GM19238 (cell line): ENCODE measurements around the gene ACSF2.

Experiments
- DNase-seq: peaks from one replicate; pipeline ENCODE4 v3.0.0; 2011; ENCODE audit warnings: low spot score; ENCODE audit not compliant: insufficient read length

Gene ACSF2

DNA sequence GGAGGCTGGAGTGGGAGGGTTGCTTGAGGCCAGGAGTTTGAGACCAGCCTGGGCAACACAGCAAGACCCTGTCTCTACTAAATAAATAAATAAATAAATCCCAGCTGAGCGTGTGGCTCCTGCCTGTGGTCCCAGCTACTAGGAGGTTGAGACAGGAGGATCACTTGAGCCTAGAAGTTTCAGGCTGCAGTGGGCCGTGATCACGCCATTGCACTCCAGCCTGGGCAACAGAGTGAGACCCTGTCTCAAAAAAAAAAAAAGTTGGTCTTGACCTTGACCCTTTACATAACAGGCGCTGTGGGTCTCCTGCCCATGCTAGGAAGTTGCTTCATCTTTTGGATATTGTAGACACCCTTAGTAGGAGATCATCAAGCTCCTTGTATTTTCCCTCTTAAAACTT, 11.4 kb downstream of the ACSF2 start:
- DNase-seq: no peak

DNA sequence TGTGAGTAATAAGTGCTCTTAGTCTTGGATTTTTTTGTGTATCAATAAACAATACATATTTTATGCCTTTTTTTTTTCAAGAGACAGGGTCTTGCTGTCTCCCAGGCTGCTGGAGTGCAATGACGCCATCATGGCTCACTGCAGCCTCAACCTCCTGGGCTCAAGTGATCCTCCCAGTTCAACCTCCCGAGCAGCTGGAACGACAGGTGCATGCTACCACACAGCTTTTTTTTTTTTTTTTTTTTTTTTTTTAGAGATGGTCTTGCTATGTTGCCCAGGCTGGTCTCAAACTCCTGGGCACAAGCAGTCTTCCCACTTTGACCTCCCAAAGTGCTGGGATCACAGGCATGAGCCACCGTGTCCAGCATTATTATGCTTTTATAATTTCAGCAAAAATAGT, 13.0 kb downstream of the ACSF2 start:
- DNase-seq: no peak

DNA sequence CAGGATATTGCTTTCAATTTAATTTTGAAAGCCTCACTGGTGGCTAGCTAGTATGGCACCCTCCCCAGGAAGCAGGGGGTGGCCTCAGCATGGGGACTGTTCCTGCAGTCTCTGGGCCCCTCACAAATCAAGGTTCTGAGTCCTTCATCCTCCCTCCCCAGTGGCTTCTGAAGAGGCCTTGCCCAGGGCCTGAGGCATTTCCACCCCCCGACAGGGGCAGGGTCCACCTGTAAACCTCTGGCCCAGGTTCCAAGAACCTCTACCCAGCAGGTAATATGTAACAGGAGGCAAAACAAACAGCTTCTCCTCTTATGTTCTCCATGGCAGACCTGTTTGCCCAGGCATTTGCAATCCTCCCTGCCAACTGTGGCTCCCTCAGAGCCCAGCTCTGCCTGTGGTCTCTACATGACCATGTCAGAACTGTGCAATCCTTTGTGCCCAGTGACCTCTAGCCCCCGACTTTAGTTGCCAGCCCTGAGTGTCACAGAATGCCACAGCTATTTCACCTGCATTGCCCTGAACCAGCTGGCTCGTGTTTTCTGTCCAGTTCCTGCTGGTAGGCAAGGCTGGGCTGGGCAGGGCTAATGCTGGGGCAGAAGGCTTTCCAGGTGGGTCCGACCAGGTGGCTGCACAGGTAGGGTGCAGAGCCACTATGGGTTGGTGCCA, 14.3 kb downstream of the ACSF2 start:
- no peak for DNase-seq

DNA sequence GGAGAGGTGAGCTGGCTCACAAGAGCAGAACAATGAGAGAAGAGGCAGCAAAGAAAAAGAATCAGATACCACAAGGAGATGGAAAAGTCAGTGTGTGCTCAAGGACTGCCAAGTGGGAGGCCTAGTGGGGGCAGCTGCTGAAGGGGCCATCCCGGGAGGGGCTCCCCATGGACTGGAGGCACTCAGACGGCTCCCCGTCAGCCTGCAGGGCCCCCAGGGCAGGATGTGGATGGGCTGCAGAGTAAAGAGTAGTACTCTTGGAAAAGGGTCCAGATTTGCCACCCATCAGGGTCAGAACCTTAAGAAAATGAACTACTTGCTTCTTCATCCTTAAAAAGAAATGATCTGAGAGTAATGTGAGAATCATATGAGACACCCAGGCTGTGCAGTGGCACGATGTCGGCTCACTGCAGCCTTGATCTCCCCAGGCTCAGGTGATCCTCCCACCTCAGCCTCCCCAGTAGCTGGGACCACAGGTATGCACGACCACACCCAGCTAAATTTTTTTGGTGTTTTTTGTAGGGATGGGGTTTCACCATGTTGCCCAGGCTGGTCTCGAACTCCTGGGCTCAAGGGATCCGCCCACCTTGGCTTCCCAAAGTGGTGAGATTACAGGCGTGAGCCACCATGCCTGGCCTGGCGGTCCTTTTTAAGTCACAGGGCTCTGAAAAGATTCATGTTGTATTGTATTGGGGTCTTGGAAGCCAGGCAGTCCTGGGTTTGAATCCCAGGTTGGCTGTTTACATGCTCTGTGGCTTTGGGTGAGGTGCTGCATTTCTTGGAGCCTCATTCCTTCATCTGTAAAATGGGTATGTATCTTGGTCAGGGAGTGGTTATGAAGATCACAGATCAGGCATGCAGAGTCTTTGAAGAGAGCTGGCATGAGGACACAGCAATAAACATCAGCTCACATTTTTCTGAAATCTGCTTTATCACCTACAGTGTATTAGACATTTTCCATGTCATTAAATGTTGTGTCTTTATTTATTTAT, 15.1 kb downstream of the ACSF2 start:
- DNase-seq: no peak

DNA sequence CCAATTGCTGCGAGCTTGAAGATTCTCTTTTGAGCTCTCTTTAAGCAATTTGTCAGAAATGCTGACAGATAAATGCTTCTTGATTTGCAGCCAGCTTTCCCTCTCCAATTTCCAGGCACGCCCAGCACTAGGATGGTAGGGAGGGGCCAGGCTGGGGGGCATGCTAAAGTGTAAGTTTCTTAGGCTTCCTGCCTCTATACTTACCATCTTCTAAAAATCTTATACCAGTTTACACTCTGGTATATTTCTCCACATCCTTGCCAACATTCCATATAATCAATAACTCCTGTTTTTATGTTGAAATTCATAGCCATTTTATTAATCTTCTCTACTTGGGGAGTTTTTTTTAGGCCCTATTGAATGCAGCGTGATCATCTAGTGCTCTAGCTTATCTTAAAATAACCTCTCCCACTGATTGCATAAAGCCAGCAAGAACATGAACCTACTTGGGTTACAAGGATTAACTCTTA, 17.5 kb downstream of the ACSF2 start:
- no peak for DNase-seq

DNA sequence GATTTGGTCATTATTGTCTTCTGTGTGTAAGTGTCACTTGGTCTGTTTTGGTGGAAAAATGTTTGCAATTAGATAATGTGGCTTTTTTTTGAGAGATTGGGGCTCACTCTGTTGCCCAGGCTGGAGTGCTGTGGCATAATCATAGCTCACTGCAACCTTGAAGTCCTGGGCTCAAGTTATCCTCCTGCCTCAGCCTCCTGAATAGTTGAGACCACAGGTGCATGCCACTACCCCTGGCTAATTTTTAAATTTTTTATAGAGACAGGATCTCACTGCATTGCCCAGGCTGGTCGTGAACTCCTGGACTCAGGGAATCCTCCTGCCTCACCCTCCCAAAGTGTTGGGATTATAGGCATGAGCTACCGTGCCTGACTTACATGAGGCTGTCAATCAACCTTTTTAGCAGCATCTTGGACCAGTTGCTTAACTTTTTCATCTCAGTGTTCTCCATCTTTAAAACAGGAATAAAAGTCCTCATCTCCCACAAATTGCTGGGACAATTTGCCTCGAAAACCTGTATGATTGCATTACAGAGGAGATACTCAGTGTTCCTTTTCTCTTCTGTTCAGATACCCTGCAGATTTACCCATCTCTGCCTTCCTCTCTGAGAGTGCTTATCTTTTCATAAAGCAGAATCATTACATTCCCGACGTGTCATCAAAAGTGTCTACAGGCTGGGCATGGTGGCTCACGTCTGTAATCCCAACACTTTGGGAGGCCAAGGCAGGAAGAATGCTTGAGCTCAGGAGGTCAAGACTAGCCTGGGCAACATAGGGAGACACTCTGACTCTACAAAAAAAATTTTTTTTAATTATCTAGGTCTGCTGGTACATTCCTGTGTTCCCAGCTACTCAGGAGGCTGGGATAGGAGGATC, 19.1 kb downstream of the ACSF2 start:
- no peak for DNase-seq

DNA sequence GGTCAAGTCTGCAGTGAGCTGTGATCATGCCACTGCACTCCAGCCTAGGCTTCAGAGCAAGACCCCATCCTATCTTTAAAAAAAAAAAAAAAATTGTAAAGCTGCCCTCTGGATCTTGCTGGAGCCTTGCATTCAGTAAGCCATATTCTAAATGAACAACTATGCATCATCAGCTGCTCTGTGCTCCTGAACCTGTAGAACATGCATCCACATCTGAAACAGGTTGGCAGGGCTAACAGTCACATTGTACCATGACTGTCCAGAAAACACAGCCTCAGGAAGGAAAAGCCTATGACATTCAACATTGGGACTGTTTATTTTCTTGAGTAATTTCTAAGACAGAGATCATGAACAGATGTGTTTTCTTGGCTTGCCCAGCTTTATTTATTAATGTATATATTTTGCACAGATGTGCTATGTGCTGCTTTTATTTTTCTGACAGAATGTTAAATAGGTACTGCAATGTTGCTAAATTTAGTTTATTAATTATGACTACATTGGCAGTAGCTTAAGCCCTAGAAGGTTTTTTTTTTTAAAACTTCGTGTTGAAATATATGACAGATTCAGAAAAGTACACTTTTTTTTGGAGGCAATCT, 19.8 kb downstream of the ACSF2 start:
- no peak for DNase-seq

DNA sequence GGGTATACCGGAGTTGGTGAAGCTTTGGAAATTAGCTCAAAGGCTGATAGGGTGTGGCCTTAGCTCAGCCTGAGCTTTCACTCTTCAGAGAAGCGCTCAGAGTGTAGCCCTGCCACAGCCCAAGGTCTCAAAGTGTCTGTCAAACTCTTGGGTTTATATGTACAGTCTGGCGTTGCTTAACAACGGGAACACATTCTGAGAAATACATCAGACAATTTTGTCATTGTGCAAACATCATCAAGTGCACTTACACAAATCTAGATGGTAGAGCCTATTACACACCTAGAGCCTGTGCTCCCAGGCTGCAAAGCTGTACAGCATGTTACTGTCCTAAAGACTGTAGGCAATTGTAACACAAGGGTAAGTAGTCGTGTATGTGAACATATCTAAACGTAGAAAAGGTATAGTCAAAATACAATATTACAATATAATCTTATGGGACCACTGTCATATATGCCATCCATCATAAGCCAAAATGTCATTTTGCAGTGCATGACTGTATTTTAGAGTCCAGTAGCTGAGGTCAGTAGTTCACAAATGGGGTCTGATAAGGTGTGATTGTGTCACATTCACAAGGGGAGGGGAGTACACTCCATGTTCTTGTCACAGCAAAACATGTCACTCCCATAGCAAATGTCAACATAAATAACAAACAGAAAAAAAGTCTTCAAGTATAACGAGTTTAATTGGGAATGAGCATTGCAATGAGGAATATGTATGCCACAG, 22.0 kb downstream of the ACSF2 start:
- DNase-seq: no peak

DNA sequence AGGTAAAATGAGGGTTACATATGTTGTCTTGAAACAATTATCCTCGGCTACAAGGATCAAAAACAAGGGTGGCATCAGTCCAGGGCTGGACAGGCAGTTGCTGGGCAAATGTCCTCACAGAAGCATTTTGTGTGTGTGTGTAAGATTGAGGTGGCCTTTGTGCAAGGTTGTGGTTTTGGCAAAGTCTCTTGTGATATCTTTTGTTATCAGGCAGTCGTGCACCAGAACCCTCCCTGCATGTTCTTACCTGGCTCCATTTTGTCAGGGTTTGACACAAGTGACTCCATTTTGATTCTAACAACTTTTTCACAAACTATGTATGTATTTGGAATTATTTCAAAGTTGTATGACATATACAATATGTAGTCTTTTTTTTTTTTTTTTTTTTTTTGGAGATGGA, 22.6 kb downstream of the ACSF2 start:
- DNase-seq: no peak

DNA sequence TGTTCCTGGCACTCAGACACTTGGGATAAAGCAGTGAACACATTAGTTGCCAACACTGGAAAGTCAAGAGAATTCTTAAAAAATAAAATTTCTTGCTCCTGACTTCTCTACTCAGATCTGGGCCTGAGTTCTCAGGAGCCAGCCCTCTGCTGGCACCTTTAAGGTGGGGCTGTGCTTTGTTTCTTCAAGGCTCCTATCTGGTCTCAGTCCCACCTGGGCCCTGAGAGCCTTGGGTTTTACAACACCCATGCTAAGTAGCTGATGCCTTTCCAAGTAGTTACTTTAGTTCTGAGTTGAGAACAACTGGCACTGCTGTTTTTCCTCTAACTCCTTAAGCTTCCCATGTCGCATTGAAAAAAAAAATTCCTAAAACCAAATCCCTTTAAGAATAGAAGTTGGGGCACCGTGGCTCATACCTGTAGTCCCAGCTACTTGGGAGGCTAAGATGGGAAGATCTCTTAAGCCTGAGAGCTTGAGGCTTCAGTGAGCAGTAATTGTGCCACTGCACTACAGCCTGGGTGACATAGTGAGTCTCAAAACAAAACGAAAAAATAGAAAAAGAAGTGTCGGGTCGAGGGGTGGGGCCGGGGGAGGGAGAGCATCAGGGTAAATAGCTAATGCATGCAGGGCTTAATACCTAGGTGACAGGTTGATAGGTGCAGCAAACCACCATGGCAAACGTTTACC, 26.1 kb downstream of the ACSF2 start:
- DNase-seq: no peak

DNA sequence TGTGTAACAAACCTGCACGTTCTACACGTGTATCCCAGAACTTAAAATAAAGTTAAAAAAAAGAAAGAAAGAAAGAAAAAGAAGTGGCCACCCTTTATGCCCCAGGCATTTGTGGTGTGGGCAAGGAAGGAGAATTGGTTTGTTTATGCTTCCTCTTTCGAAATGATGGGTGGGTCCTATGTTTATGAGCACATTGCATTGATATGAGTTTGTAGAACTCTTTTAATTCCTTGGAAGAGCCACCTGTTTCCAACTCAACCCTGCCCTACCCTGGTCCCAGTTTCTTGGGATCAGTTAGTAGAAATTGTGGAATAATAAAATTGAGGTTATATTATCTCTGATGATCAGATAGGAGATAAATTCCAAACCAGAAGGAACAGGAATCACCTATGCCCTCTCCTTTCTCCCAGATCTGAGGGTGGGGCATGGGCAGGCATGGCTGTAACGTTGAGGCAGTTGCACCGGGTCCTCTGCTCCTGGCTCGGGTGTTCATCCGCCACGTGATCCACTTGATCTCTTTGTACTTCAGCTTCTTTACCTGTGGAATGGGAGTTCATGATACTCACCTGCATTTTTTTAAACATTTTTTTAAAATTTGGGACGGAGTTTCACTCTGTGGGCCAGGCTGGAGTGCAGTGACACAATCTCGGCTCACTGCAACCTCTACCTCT, 26.7 kb downstream of the ACSF2 start:
- no peak for DNase-seq

DNA sequence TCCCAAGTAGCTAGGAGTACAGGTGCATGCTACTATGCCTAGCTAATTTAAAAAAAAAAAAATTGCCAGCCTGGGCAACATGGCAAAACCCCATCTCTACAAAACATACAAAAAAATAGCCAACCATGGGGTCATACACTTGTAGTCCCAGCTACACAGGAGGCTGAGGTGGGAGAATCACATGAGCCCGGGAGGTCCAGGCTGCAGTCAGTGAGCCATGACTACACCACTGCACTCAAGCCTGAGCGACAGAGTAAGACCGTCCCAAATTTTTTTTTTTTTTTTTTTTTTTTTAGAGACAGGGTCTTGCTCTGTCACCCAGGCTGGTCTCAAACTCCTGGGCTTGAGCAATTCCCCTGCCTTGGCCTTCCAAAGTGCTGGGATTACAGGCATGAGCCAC, 27.9 kb downstream of the ACSF2 start:
- DNase-seq: no peak

DNA sequence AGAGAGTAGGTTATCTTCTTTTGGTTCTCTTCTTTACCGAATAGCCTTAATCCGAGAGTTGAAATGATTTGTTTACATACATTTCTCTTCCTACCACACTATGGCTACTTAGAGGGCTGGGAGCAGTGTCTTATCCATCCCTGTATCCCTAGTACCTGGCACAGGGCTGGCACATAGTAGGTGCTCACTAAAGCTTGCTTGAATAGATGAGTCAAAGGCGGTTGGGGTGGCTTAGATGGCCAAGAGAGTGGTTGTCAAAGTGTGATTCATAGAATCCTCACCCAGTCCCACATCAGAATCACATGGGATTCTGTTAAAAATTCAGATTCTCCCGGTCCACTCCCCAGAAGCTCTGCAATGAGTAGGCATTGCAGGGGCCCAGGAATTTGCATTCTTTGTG, 31.6 kb downstream of the ACSF2 start:
- no peak for DNase-seq

DNA sequence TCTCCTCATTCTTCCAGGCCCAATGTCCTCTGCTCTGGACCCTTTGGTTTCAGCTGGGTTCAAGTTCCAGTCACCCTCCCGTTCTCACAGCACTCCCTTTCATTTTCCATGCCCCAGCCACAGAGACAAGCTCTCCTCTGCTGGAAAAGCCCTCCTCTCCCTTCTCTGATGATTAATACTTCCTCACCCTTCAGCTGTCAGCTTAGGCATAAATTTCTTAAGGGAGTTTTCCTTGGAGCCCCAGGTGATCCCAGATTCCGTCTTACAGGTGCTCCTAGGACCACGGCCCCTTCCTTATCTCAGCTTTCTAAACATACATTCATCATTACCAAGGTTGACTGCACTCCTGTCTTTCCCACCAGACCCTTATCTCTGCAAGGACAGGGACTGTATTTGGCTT, 32.3 kb downstream of the ACSF2 start:
- DNase-seq: no peak

DNA sequence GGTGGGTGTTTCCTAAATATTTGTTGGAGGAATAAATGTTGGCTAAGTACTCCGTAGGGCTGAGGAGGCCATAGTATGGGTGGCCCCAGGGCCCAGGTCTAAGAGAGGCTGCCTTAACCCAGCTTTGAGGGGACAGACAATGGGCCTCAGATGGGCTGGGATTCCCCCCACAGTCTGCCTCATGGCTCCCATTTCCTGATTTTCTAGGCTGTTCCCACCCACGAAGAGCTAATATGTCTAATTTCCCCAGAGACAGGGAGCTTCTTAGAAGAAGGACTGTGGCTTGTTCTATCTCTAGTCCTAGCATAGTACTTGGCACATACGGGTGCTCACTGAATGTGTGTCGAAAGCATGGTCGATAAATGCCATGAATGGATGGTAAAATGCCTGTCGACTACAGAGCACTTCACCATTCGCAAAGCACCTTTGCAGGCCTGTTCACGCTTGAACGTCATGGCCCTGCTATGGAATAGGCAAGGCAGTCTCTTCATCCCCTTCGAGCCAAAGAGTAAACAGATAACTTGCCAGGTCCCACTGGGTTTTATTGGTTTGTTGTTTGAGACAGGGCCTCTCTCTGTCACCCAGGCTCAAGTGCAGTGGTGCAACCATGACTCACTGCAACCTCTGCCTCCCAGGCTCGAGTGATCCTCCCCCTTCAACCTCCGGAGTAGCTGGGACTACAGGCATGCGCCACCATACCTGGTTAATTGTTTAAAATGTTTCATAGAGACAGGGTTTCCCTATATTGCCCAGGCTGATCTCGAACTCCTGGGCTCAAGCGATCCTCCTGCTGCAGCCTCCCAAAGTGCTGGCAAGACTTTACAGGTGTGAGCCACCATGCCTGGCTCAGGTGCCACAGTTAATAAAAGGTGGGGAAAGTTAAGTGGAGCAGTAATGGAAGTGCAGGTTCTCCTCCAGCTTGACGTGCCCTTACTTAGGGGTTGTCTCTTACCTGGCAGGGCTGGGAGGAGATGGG, 33.0 kb downstream of the ACSF2 start:
- DNase-seq: no peak

DNA sequence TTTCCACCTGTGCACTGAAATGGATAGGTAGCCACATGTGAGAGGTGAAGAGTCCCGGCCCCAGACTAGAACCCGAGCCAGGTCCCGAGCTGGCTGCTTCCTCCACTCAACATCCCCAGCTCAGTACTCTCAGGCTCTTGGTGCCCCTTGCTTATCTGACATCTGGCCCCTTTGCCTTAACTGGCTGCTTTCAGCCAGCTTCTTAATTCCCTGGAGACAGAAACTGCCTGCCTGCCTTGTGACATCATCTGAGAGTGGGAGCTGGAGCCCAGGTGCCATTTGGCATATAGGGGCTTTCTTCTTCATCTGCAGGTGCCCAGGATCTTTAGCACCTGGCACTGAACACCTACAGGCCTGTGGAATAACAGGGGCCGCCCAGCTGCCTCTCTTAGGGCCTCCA, 33.7 kb downstream of the ACSF2 start:
- DNase-seq: no peak

DNA sequence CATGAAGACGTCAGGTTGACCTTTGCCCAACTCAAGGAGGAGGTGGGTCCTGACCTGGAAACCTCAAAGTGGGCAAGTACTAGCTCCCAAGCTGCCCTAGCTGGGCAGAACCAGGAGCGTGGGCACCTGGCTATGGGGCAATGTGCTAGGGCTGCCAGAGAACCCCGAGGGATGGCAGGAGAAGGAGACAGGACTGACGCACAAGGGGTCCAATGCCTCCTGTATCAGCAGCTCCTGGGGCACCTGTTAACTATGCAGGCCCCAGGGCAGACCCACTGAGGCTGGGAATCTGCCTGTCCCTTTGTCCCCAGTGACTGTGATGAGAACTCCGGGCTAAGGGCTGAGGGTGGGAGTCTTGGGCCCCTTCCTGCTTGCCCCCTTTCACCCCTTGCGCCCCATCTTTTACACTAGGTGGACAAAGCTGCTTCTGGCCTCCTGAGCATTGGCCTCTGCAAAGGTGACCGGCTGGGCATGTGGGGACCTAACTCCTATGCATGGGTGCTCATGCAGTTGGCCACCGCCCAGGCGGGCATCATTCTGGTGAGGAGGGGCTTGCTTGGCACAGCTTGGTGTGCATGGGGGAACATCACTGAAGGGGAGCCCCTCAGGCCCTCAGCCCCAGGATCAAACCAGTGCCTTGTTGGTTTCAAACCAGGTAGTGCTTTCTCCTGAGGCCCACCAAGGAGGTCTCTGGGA, 35.0 kb downstream of the ACSF2 start:
- DNase-seq: no peak
